Heart left ventricle (tissue), 16 donors: ENCODE data around the gene GPR31. TPM values are rescaled to one million over a fixed set of nuclear protein-coding genes. Genes with fewer than 3 reads are reported as not detected.

ENCODE experiments used
- ATAC-seq, 4 donors: fragments of 200-7000 bp; cut with Tn5 transposase; one replicate each; pipeline ENCODE4 v1.9.1; 2020 to 2022; ENCODE audit warnings: moderate library complexity in 4 of 4, mild to moderate bottlenecking in 3 of 4, moderate number of reproducible peaks in 1 of 4
- DNase-seq, 5 donors: peaks; one replicate each; pipeline ENCODE4 v3.0.0-alpha.2; 2020
- H3K27ac ChIP-seq, 12 donors: fragments of 200-600 bp; sonication (generic) in 4 of 12; one replicate each; pipeline versions ENCODE4 v1.5.0 to v1.8.0; 2016 to 2022; ENCODE audit warnings: mild to moderate bottlenecking in 2 of 12
- H3K27me3 ChIP-seq, 9 donors: fragments of 200-600 bp; sonication (generic) in 2 of 9; one replicate each; pipeline versions ENCODE4 v1.5.1 to v1.8.0; 2016 to 2022; ENCODE audit warnings: mild to moderate bottlenecking in 3 of 9
- H3K36me3 ChIP-seq, 9 donors: fragments of 200-600 bp; sonication (generic) in 2 of 9; one replicate each; pipeline versions ENCODE4 v1.5.0 to v1.8.0; 2018 to 2022; ENCODE audit warnings: mild to moderate bottlenecking in 2 of 9
- H3K4me1 ChIP-seq, 12 donors: fragments of 200-600 bp; sonication (generic) in 4 of 12; one replicate each; pipeline versions ENCODE4 v1.5.0 to v1.8.0; 2016 to 2022; ENCODE audit warnings: mild to moderate bottlenecking in 3 of 12
- H3K4me3 ChIP-seq, 12 donors: fragments of 200-600 bp; sonication (generic) in 4 of 12; one replicate each; pipeline versions ENCODE4 v1.5.0 to v1.8.0; 2017 to 2022; ENCODE audit warnings: mild to moderate bottlenecking in 9 of 12, moderate library complexity in 4 of 12
- H3K9me3 ChIP-seq, 12 donors: fragments of 200-600 bp; sonication (generic) in 4 of 12; one replicate each; pipeline versions ENCODE4 v1.5.0 to v1.8.0; 2016 to 2022; ENCODE audit warnings: mild to moderate bottlenecking in 1 of 12
- CTCF ChIP-seq, 12 donors: fragments of 200-600 bp; sonication (generic) in 4 of 12; IDR thresholded peaks; one replicate each; pipeline versions ENCODE4 v1.5.0 to v1.8.0; 2018 to 2022; ENCODE audit warnings: antibody characterized with exemption in 12 of 12, mild to moderate bottlenecking in 5 of 12
- POLR2A ChIP-seq, 2 donors: fragments of 450-650 bp; IDR thresholded peaks; one replicate each; pipeline ENCODE4 v1.6.1; 2017; ENCODE audit warnings: antibody characterized with exemption in 2 of 2, mild to moderate bottlenecking in 2 of 2, moderate library complexity in 2 of 2
- WGBS, 4 donors: extraction: QIAGEN DNeasy Blood & Tissue Kit in 2 of 4; methylation state at CpG; one replicate each; pipeline versions ENCODE4 v1.1.5 to v1.1.7; 2013 to 2018; 5-methylcytosine and 5-hydroxymethylcytosine counted together
- intact Hi-C, 10 donors: fragments of 100-400 bp; cut with DNase I; formaldehyde crosslinking; loops; one replicate each; pipeline versions ENCODE4 v1.11.1 to v1.14.2; 2022
- polyA plus RNA-seq, 2 donors: library from polyadenylated mRNA; stranded (reverse); fragments of 200-250 nt; gene quantifications; one replicate each; pipeline ENCODE4 v1.2.3, GENCODE V29; 2013
- total RNA-seq, 9 donors: library from RNA; depleted of rRNA in 2 of 9; stranded (reverse); fragments of >200 nt in 2 of 9; fragmentation: NEBNext Ultra II Directional in 3 of 9; extraction: Animal tissue kit (Norgen Biotek cat#: 25700) in 3 of 9; gene quantifications; one replicate each; pipeline versions ENCODE4 v1.1.0 to v1.2.4, GENCODE V29; 2016 to 2023
- donor health status: ischemic (EF 13 %, LVEDD 7.1; RV severe dilation, severe dysfunction).
- donor health status: healthy with polysubstance abuse.
- donor health status: DM: no; HTN: yes; CAD: no.
- donor health status: DM: no; HTN: no; CAD: no.
- donor health status: ischemic (EF 25% LVEDD 6.9; RV normal size, moderate dysfunction).
- donor health status: ischemic (EF 25% LVEDD 5.7; RV mildly dilated, moderate dysfunction).
- donor health status: healthy.
- donor health status: DM: yes; HTN: yes; CAD: no.
- donor health status: ischemic (EF 35%, LVEDD 5.7; RV mildly dilated, moderate dysfunction).
- donor health status: nonischemic (EF 11% LVEDD 7.7; RV severe dilation, severe dysfunction).
- donor health status: DM: yes; HTN: yes; CAD: no.
- donor health status: PGD.
- donor health status: ischemic (EF 29% LVEDD 5.4; RV normal size, mild dysfunction).
- donor health status: nonischemic (EF 23%, LVEDD 6.1; RV moderate dilation, normal function).

The GPR31 gene
- total and polyA plus RNA-seq, 11 donors: not detected

- WGBS, 4 donors: 86 to 89% (median 87%) methylated on average over 5 of the region's 5 CpGs
- ATAC-seq (no peak), DNase-seq (no peak)
- no peak for TF ChIP-seq CTCF (IDR thresholded peaks at IDR 0.05)
- intact Hi-C loops: loop anchor here in 1 of 10 donors (10.0 kb wide), 1 partner anchor 154 kb away; the partner anchor contains the start of gene CEP43
- no peak overlapping the region for H3K27ac ChIP-seq
- no peaks in the 10 kb centered on the region for H3K9me3 ChIP-seq
- H3K4me1 ChIP-seq: peaks cover 0 to 12% (median 0%) of the 10 kb centered on the region in 12 donors
- H3K36me3 ChIP-seq: no peaks in the 10 kb centered on the region
- H3K27me3 ChIP-seq: peaks cover 0 to 37% (median 6%) of the 10 kb centered on the region in 9 donors
- no peak overlapping the region for H3K4me3 ChIP-seq
Measured at GRCh38 chr6:167148997-167149396, 8.8 kb downstream of the GPR31 start.

GRCh38 chr6:167148021-167148420, 9.8 kb downstream of the GPR31 start:
- intact Hi-C loops: loop anchor here in 1 of 10 donors (10.0 kb wide), 1 partner anchor 153 kb away; the partner anchor contains the start of gene CEP43
- no peak for ATAC-seq

GRCh38 chr6:167146977-167147376, 10.8 kb downstream of the GPR31 start:
- DNase-seq: no peak
- no peak overlapping the region for H3K27ac ChIP-seq
- WGBS, 4 donors: 16 to 24% (median 19%) methylated on average over 16 of the region's 16 CpGs

More at GRCh38 chr6:167148021-167148420, 9.8 kb downstream of the GPR31 start:
- DNase-seq: no peak
- Histone ChIP-seq H3K27ac (no peak overlapping the region), H3K4me3 (no peak overlapping the region), H3K36me3 (no peaks in the 10 kb centered on the region), H3K27me3 (peaks cover 0 to 39% (median 7%) of the 10 kb centered on the region in 9 donors), H3K4me1 (peaks cover 0 to 3% (median 0%) of the 10 kb centered on the region in 12 donors), H3K9me3 (no peaks in the 10 kb centered on the region)
- TF ChIP-seq CTCF (IDR thresholded peaks at IDR 0.05) (no peak), POLR2A (IDR thresholded peaks at IDR 0.05) (no peak)

GRCh38 chr6:167146135-167146534, 11.6 kb downstream of the GPR31 start:
- no peaks in the 10 kb centered on the region for H3K9me3 ChIP-seq
- no peaks in the 10 kb centered on the region for H3K4me1 ChIP-seq
- no peak for TF ChIP-seq CTCF (IDR thresholded peaks at IDR 0.05)
- no peak for TF ChIP-seq POLR2A (IDR thresholded peaks at IDR 0.05)
- 65 to 85% (median 74%) methylated on average over 15 of the region's 15 CpGs for WGBS, 4 donors
- H3K27ac ChIP-seq: no peak overlapping the region
- ATAC-seq: no peak
- H3K4me3 ChIP-seq: no peak overlapping the region
- H3K27me3 ChIP-seq: peaks cover 0 to 40% (median 11%) of the 10 kb centered on the region in 9 donors
- intact Hi-C loops: loop anchor here in 1 of 10 donors (10.0 kb wide), 1 partner anchor 151 kb away; the partner anchor contains the start of gene CEP43
- H3K36me3 ChIP-seq: no peaks in the 10 kb centered on the region
- no peak for DNase-seq

More at GRCh38 chr6:167146977-167147376, 10.8 kb downstream of the GPR31 start:
- ATAC-seq: no peak
- TF ChIP-seq POLR2A (IDR thresholded peaks at IDR 0.05): no peak
- no peak for TF ChIP-seq CTCF (IDR thresholded peaks at IDR 0.05)
- no peak overlapping the region for H3K4me3 ChIP-seq
- intact Hi-C loops: loop anchor here in 1 of 10 donors (10.0 kb wide), 1 partner anchor 152 kb away; the partner anchor contains the start of gene CEP43
- H3K36me3 ChIP-seq: no peaks in the 10 kb centered on the region
- peaks cover 0 to 41% (median 11%) of the 10 kb centered on the region in 9 donors for H3K27me3 ChIP-seq
- H3K9me3 ChIP-seq: no peaks in the 10 kb centered on the region
- no peaks in the 10 kb centered on the region for H3K4me1 ChIP-seq
